ENCODE data around the gene STRIT1. TPM values are rescaled to one million over a fixed set of nuclear protein-coding genes. Genes with fewer than 3 reads are reported as not detected.

The STRIT1 gene
- total RNA-seq, 6 donors from 2014 or later, result 2.1 TPM; not detected in 5

DNA sequence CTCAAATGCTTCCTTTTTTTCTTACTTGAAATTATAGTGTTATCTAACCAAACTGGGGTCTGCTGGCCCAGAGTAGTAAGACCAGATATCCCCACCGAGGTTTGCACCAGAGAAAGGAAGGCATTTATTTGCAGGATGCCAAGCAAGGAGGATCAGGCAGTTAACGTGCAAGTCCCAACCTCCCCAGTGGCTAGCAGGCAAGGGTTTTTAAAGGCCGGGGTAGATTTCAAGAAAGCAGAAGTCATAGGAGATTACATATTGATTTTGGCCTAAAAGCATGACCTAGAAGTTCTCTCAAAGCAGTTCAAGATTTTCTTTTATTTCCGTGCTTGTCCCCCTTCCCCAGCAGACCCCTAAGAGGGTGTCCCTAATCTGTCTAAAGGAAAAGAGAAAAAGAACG, 32.8 kb upstream of the STRIT1 start:
- no peaks in the 10 kb centered on the region for H3K9me3 ChIP-seq
- WGBS, 2 donors, result 72 to 78% methylated on average over 5 of the region's 5 CpGs
- DNase-seq (no peak), ATAC-seq (ENCODE audit: low FRiP score in 2 of 2) (no peak)
- no peaks in the 10 kb centered on the region for H3K4me1 ChIP-seq
- no peak for TF ChIP-seq POLR2A (IDR thresholded peaks at IDR 0.05)
- no peak for TF ChIP-seq POLR2AphosphoS5 (IDR thresholded peaks at IDR 0.05)
- no peaks in the 10 kb centered on the region for H3K36me3 ChIP-seq
- H3K4me3 ChIP-seq, result no peak overlapping the region
- no peaks in the 10 kb centered on the region for H3K27me3 ChIP-seq
- no peak overlapping the region for H3K27ac ChIP-seq

GRCh38 chr3:155325263-155325835, 31.9 kb upstream of the STRIT1 start:
- Histone ChIP-seq H3K9me3 (no peaks in the 10 kb centered on the region), H3K4me1 (no peaks in the 10 kb centered on the region), H3K27me3 (no peaks in the 10 kb centered on the region), H3K36me3 (no peaks in the 10 kb centered on the region), H3K27ac (no peak overlapping the region), H3K4me3 (no peak overlapping the region)
- DNase-seq (peak in 1 of 2 donors; percentile 42), ATAC-seq (ENCODE audit: low FRiP score in 2 of 2) (no peak)
- TF ChIP-seq EP300 (IDR thresholded peaks at IDR 0.05), result no peak
- no peak for TF ChIP-seq POLR2AphosphoS5 (IDR thresholded peaks at IDR 0.05)
- WGBS, 2 donors, result 65 to 76% methylated on average over 6 to 10 of the region's 10 CpGs

- Histone ChIP-seq H3K36me3 (no peaks in the 10 kb centered on the region), H3K27ac (no peak overlapping the region), H3K9me3 (no peaks in the 10 kb centered on the region), H3K4me3 (no peak overlapping the region), H3K27me3 (no peaks in the 10 kb centered on the region), H3K4me1 (no peaks in the 10 kb centered on the region)
- TF ChIP-seq, protein P1, sequence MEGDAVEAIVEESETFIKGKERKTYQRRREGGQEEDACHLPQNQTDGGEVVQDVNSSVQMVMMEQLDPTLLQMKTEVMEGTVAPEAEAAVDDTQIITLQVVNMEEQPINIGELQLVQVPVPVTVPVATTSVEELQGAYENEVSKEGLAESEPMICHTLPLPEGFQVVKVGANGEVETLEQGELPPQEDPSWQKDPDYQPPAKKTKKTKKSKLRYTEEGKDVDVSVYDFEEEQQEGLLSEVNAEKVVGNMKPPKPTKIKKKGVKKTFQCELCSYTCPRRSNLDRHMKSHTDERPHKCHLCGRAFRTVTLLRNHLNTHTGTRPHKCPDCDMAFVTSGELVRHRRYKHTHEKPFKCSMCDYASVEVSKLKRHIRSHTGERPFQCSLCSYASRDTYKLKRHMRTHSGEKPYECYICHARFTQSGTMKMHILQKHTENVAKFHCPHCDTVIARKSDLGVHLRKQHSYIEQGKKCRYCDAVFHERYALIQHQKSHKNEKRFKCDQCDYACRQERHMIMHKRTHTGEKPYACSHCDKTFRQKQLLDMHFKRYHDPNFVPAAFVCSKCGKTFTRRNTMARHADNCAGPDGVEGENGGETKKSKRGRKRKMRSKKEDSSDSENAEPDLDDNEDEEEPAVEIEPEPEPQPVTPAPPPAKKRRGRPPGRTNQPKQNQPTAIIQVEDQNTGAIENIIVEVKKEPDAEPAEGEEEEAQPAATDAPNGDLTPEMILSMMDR (IDR thresholded peaks at IDR 0.05), result peak; percentile 27 to 68 (median 52)
- TF ChIP-seq EP300 (IDR thresholded peaks at IDR 0.05), result no peak
- ATAC-seq (ENCODE audit: low FRiP score in 2 of 2) (peak in 1 of 2 donors; percentile 84), DNase-seq (no peak)
- WGBS, 2 donors, result 17% methylated on average over 3 of the region's 3 CpGs
Measured at GRCh38 chr3:155323063-155323666, 29.7 kb upstream of the STRIT1 start.

DNA sequence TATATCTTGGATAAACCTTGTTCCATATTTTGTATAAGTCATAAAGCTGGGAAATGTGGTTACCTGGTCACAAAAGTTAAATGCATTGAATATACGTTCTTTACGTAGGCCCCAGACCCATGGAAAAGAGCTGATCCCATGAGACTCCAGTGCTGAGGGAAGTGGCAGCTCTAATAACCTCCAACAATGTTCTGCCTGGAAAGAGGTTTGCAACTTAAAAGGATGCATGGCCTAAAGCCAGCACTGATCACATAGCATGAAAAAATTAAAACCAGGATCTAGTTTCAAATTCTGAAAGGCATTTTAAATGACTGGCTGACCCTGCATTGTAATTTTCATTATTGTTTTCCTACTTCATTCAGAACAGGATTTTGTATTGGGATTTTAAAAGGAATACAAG, 27.9 kb upstream of the STRIT1 start:
- Histone ChIP-seq H3K27ac (no peak overlapping the region), H3K4me1 (no peaks in the 10 kb centered on the region), H3K4me3 (no peak overlapping the region), H3K9me3 (no peaks in the 10 kb centered on the region), H3K36me3 (no peaks in the 10 kb centered on the region), H3K27me3 (no peaks in the 10 kb centered on the region)
- no peak for DNase-seq
- ATAC-seq (ENCODE audit: low FRiP score in 2 of 2), result no peak
- 86 to 88% methylated on average over 2 of the region's 2 CpGs for WGBS, 2 donors
- no peak for TF ChIP-seq EP300 (IDR thresholded peaks at IDR 0.05)
- no peak for TF ChIP-seq POLR2A (IDR thresholded peaks at IDR 0.05)
- TF ChIP-seq, protein P1 (IDR thresholded peaks at IDR 0.05), result no peak
- TF ChIP-seq POLR2AphosphoS5 (IDR thresholded peaks at IDR 0.05), result no peak

DNA sequence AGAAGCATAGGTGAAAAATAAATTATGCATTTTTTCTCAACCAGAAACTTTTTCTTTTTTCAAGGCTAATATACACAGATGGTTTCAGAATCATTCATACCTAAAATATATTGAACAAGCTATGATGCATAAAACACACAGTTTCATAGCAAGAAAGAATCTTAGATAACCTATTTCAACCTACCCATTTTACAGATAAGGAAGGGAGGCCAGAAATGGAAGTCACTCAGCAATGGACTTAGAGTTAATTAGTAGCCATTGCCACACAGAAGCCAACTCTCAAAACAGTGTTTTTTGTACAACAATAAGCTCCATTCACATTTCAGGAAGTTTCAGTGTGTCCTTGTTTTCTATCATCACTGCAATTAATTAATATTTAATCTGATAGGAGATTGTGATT, 27.5 kb upstream of the STRIT1 start:
- TF ChIP-seq POLR2AphosphoS5 (IDR thresholded peaks at IDR 0.05), result no peak
- TF ChIP-seq, protein P1 (IDR thresholded peaks at IDR 0.05), result no peak
- TF ChIP-seq POLR2A (IDR thresholded peaks at IDR 0.05), result no peak
- TF ChIP-seq EP300 (IDR thresholded peaks at IDR 0.05), result no peak
- DNase-seq, result no peak

DNA sequence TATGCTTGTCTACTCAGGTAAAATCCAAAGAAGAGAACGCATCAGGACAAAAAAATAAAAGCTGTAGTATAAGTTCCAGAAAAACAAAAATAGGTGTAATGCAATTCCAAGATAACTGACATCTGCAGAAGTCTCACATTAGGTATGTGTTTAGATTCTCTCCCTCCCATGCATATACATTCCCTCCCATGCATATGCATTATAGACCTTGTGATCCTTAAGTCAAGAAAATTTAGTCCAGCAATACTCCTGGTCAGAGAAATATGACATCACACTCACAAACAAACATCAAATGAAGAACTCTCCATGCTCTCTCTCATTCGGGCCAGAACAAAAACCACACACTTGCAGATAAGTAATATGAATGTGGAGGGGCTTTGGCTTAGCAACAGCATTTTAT, 25.3 kb upstream of the STRIT1 start:
- no peak for ATAC-seq (ENCODE audit: low FRiP score in 2 of 2)
- no peaks in the 10 kb centered on the region for H3K4me1 ChIP-seq
- H3K36me3 ChIP-seq, result no peaks in the 10 kb centered on the region
- no peaks in the 10 kb centered on the region for H3K27me3 ChIP-seq
- 62 to 70% methylated on average over 2 of the region's 2 CpGs for WGBS, 2 donors
- H3K4me3 ChIP-seq, result no peak overlapping the region
- no peaks in the 10 kb centered on the region for H3K9me3 ChIP-seq
- H3K27ac ChIP-seq, result no peak overlapping the region
- no peak for DNase-seq
- no peak for TF ChIP-seq EP300 (IDR thresholded peaks at IDR 0.05)
- no peak for TF ChIP-seq POLR2AphosphoS5 (IDR thresholded peaks at IDR 0.05)
- TF ChIP-seq POLR2A (IDR thresholded peaks at IDR 0.05), result no peak
- TF ChIP-seq, protein P1 (IDR thresholded peaks at IDR 0.05), result no peak

More for the DNA sequence above, 27.5 kb upstream of the STRIT1 start:
- no peaks in the 10 kb centered on the region for H3K27me3 ChIP-seq
- H3K9me3 ChIP-seq, result no peaks in the 10 kb centered on the region
- no peaks in the 10 kb centered on the region for H3K36me3 ChIP-seq
- no peak overlapping the region for H3K27ac ChIP-seq
- H3K4me3 ChIP-seq, result no peak overlapping the region
- no peaks in the 10 kb centered on the region for H3K4me1 ChIP-seq
- no peak for ATAC-seq (ENCODE audit: low FRiP score in 2 of 2)

All from upper lobe of left lung (tissue), 6 donors.